HPDE6-E6E7 (cell line): ENCODE results near the gene ADAMTS20.

ENCODE experiments used
- DNase-seq: peaks from one replicate; pipeline ENCODE4 v3.0.0; 2011; ENCODE audit warnings: missing footprints; ENCODE audit errors: extremely low spot score

The ADAMTS20 gene

GRCh38 chr12:43310596-43310995 lies 241.4 kb downstream of the ADAMTS20 start:
- DNase-seq, result no peak

- DNase-seq, result no peak
These were observed 242.0 kb downstream of the ADAMTS20 start for GRCh38 chr12:43309959-43310358.

- no peak for DNase-seq
These were observed 243.2 kb downstream of the ADAMTS20 start for GRCh38 chr12:43308776-43309175.

- DNase-seq, result no peak
These were observed 244.9 kb downstream of the ADAMTS20 start for GRCh38 chr12:43307126-43307525.

GRCh38 chr12:43306066-43306465 lies 245.9 kb downstream of the ADAMTS20 start:
- DNase-seq, result peak; percentile 86

- no peak for DNase-seq
These were observed 246.9 kb downstream of the ADAMTS20 start for GRCh38 chr12:43305065-43305464.
